ENCODE measurements around the gene HADHA.
"Not testable (repeated sequence)": the region's sequence is repeated elsewhere in the genome, so short reads cannot be mapped to it uniquely, and the experiment has no call there.

Gene HADHA

GRCh38 chr2:26244309-26245230 lies at the start of gene HADHA, which contains the start of gene HADHB:
TSS of gene HADHA (minus strand) at chr2:26244632. CDS start at chr2:26244596, 36 bp downstream.
TSS of gene HADHB (plus strand) at chr2:26244939. CDS start at chr2:26254255, 9,316 bp downstream.
- DNase-seq (ENCODE audit: low spot score) = peak; percentile 92

- DNase-seq (ENCODE audit: low spot score) = no peak
These were observed 48.2 kb upstream of the HADHA start for GRCh38 chr2:26292646-26293045.

- DNase-seq (ENCODE audit: low spot score) = no peak
These were observed 45.6 kb upstream of the HADHA start for GRCh38 chr2:26290001-26290400.

- no peak for DNase-seq (ENCODE audit: low spot score)
These were observed 41.5 kb upstream of the HADHA start for GRCh38 chr2:26285931-26286330.

GRCh38 chr2:26284132-26284531 lies 39.7 kb upstream of the HADHA start:
- no peak for DNase-seq (ENCODE audit: low spot score)

GRCh38 chr2:26283606-26284005 lies 39.2 kb upstream of the HADHA start:
- DNase-seq (ENCODE audit: low spot score) = no peak

- no peak for DNase-seq (ENCODE audit: low spot score)
These were observed 36.8 kb upstream of the HADHA start for GRCh38 chr2:26281226-26281625.

GRCh38 chr2:26279886-26280285 lies 35.5 kb upstream of the HADHA start:
- no peak for DNase-seq (ENCODE audit: low spot score)

- no peak for DNase-seq (ENCODE audit: low spot score)
These were observed 32.2 kb upstream of the HADHA start for GRCh38 chr2:26276484-26277227.

GRCh38 chr2:26274058-26274613 lies 29.7 kb upstream of the HADHA start:
- peak; percentile 16 for DNase-seq (ENCODE audit: low spot score)

- DNase-seq (ENCODE audit: low spot score) = no peak
These were observed 29.1 kb upstream of the HADHA start for GRCh38 chr2:26273501-26273900.

- no peak for DNase-seq (ENCODE audit: low spot score)
These were observed 25.9 kb upstream of the HADHA start for GRCh38 chr2:26270373-26270772.

- peak; percentile 22 for DNase-seq (ENCODE audit: low spot score)
These were observed 25.2 kb upstream of the HADHA start for GRCh38 chr2:26269571-26270158.

GRCh38 chr2:26268670-26269385 lies 24.4 kb upstream of the HADHA start:
- DNase-seq (ENCODE audit: low spot score) = not testable (repeated sequence)

GRCh38 chr2:26268213-26268612 lies 23.8 kb upstream of the HADHA start:
- DNase-seq (ENCODE audit: low spot score) = no peak

GRCh38 chr2:26258836-26259235 lies 14.4 kb upstream of the HADHA start:
- DNase-seq (ENCODE audit: low spot score) = not testable (repeated sequence)

- DNase-seq (ENCODE audit: low spot score) = no peak
These were observed 11.4 kb upstream of the HADHA start for GRCh38 chr2:26255759-26256384.

- DNase-seq (ENCODE audit: low spot score) = peak; percentile 68
These were observed 7.5 kb upstream of the HADHA start for GRCh38 chr2:26251893-26252292.

- DNase-seq (ENCODE audit: low spot score) = no peak
These were observed 5.2 kb upstream of the HADHA start for GRCh38 chr2:26249625-26250024.

GRCh38 chr2:26246818-26247217 lies 2.4 kb upstream of the HADHA start:
- DNase-seq (ENCODE audit: low spot score) = no peak

GRCh38 chr2:26245810-26246209 lies 1.4 kb upstream of the HADHA start:
- no peak for DNase-seq (ENCODE audit: low spot score)
